ENCODE results near the gene GZMM.

Gene GZMM

GRCh38 chr19:506404-507285 lies 37.2 kb upstream of the GZMM start:
- TF ChIP-seq, protein P1, sequence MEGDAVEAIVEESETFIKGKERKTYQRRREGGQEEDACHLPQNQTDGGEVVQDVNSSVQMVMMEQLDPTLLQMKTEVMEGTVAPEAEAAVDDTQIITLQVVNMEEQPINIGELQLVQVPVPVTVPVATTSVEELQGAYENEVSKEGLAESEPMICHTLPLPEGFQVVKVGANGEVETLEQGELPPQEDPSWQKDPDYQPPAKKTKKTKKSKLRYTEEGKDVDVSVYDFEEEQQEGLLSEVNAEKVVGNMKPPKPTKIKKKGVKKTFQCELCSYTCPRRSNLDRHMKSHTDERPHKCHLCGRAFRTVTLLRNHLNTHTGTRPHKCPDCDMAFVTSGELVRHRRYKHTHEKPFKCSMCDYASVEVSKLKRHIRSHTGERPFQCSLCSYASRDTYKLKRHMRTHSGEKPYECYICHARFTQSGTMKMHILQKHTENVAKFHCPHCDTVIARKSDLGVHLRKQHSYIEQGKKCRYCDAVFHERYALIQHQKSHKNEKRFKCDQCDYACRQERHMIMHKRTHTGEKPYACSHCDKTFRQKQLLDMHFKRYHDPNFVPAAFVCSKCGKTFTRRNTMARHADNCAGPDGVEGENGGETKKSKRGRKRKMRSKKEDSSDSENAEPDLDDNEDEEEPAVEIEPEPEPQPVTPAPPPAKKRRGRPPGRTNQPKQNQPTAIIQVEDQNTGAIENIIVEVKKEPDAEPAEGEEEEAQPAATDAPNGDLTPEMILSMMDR (IDR thresholded peaks at IDR 0.05; ENCODE audit: low read depth, low read length, missing control alignments), result peak; percentile 89
- DNase-seq (ENCODE audit: extremely low read depth, low read depth), result peak; percentile 100

DNA sequence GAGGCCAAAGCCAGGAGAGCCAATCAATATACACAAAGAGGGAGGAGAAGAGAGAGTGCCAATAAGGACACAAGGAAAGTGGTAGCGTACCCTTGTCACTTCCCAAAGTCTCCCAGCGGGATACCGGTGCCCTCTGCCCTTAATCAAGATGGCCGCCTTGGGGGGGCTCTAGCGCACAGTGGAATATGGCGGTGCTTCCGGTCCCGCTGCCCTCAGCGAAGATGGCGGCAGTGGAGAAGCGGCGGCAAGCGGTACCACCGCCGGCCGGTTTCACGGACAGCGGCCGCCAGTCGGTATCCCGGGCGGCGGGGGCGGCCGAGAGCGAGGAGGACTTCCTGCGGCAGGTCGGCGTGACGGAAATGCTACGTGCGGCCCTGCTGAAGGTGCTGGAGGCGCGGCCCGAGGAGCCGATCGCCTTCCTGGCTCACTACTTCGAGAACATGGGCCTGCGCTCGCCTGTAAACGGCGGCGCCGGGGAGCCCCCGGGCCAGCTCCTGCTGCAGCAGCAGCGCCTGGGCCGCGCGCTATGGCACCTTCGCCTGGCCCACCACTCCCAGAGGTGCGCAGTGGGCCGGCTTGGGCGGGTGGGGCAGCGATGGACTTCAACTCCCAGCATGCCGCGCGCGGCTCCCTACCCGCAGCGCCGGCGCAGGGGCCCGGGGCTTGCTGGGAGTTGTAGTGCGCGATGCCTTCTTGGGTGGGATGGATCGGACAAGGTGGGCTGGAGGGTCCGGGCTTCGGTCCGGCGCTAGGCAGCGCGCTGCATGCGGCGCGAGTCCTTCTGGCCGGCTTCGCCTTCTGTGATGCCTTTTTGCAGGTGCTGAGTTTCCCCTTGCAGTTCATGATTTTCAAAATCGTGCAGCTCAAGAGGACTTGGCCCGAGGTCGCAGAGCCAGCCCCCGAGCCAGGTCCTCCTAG lies 36.3 kb upstream of the GZMM start, which contains the start of gene TPGS1:
TSS of gene TPGS1 (plus strand) at position 212 of the 918 bp plus-strand sequence. CDS start at position 222, 10 bp downstream.
- no peak for DNase-seq (ENCODE audit: extremely low read depth, low read depth)
- TF ChIP-seq, protein P1 (IDR thresholded peaks at IDR 0.05; ENCODE audit: low read depth, low read length, missing control alignments), result no peak
- peak within 1 kb of the TSS; percentile 59 for H3K4me3 ChIP-seq (replicated peaks; ENCODE audit: low read depth, low read length)

More at GRCh38 chr19:506404-507285, 37.2 kb upstream of the GZMM start:
- H3K4me3 ChIP-seq (replicated peaks; ENCODE audit: low read depth, low read length), result peak overlapping the region; percentile 59

- no peak for DNase-seq (ENCODE audit: extremely low read depth, low read depth)
- H3K4me3 ChIP-seq (replicated peaks; ENCODE audit: low read depth, low read length), result peak overlapping the region; percentile 59
- TF ChIP-seq, protein P1 (IDR thresholded peaks at IDR 0.05; ENCODE audit: low read depth, low read length, missing control alignments), result no peak
These were observed 35.4 kb upstream of the GZMM start for GRCh38 chr19:508204-509150.

GRCh38 chr19:510606-511100 lies 33.2 kb upstream of the GZMM start:
- no peak overlapping the region for H3K4me3 ChIP-seq (replicated peaks; ENCODE audit: low read depth, low read length)
- DNase-seq (ENCODE audit: extremely low read depth, low read depth), result peak; percentile 72
- TF ChIP-seq, protein P1 (IDR thresholded peaks at IDR 0.05; ENCODE audit: low read depth, low read length, missing control alignments), result peak; percentile 98

- TF ChIP-seq, protein P1 (IDR thresholded peaks at IDR 0.05; ENCODE audit: low read depth, low read length, missing control alignments), result no peak
- H3K4me3 ChIP-seq (replicated peaks; ENCODE audit: low read depth, low read length), result no peak overlapping the region
- DNase-seq (ENCODE audit: extremely low read depth, low read depth), result no peak
These were observed 32.6 kb upstream of the GZMM start for GRCh38 chr19:511101-511851.

All from HFF-Myc (cell line).